Hematopoietic multipotent progenitor cell (in vitro differentiated cells): ENCODE measurements around the gene REG3G. TPM values are rescaled to one million over a fixed set of nuclear protein-coding genes. Genes with fewer than 3 reads are reported as not detected.
"Not testable (repeated sequence)": the region's sequence is repeated elsewhere in the genome, so short reads cannot be mapped to it uniquely, and the experiment has no call there.

ENCODE experiments used
- DNase-seq, 3 donors: peaks; one replicate each; pipeline ENCODE4 v3.0.0-alpha.2; 2011 to 2015; ENCODE audit warnings: low read depth in 2 of 3, low spot score in 2 of 3
- total RNA-seq: library from RNA; depleted of rRNA; stranded (reverse); fragments of >200 nt; gene quantifications from one replicate; pipeline ENCODE4 v1.2.3, GENCODE V29; 2012

The REG3G gene
- total RNA-seq, 1 donor: not detected

GRCh38 chr2:79013629-79014028 is 11.9 kb upstream of the REG3G start:
- DNase-seq: no peak

- no peak for DNase-seq
Observed at GRCh38 chr2:79016342-79016741, 9.2 kb upstream of the REG3G start.

- no peak for DNase-seq
Observed at GRCh38 chr2:79026061-79026460, 559 bp downstream of the REG3G start.

- no peak for DNase-seq
Observed at GRCh38 chr2:79039944-79040343, 14.4 kb downstream of the REG3G start.

GRCh38 chr2:79041032-79041448 is 15.5 kb downstream of the REG3G start:
- DNase-seq: peak in 2 of 3 donors; percentile 17 to 54

GRCh38 chr2:79053486-79053885 is 28.0 kb downstream of the REG3G start:
- DNase-seq: not testable (repeated sequence)

- peak in 2 of 3 donors; percentile 6 to 43 for DNase-seq
Observed at GRCh38 chr2:79054769-79055168, 29.3 kb downstream of the REG3G start.

GRCh38 chr2:79065201-79065600 is 39.7 kb downstream of the REG3G start:
- no peak for DNase-seq

GRCh38 chr2:79071078-79071477 is 45.6 kb downstream of the REG3G start:
- no peak for DNase-seq

Other genes starting within 250 kb of the REG3G start
- gene REG1B, start 62.3 kb downstream of the REG3G start, total RNA-seq: under 0.01 TPM
- gene REG1A, start 94.8 kb downstream of the REG3G start, total RNA-seq: not detected
- not detected for gene REG3A, start 134.1 kb downstream of the REG3G start, total RNA-seq